Measurements from ENCODE around the gene IL31. TPM values are rescaled to one million over a fixed set of nuclear protein-coding genes. Genes with fewer than 3 reads are reported as not detected.

IL31 gene
- total and polyA plus RNA-seq, 8 donors = not detected

- Histone ChIP-seq H3K9me3 (no peaks in the 10 kb centered on the region), H3K4me3 (no peak overlapping the region), H3K27me3 (no peaks in the 10 kb centered on the region), H3K36me3 (no peaks in the 10 kb centered on the region), H3K4me1 (peaks cover 0 to 4% (median 0%) of the 10 kb centered on the region in 4 donors), H3K27ac (no peak overlapping the region)
- intact Hi-C loops (cut with DNase I; ENCODE audit: low total_unique reads) = no loop called here
- 85 to 88% (median 86%) methylated on average over 27 to 34 of the region's 34 CpGs for WGBS, 5 donors
- no peak for DNase-seq
- TF ChIP-seq CTCF (IDR thresholded peaks at IDR 0.05) = no peak
- no peak for TF ChIP-seq EP300 (IDR thresholded peaks at IDR 0.05)
- no peak for TF ChIP-seq POLR2AphosphoS5 (IDR thresholded peaks at IDR 0.05)
- no peak for TF ChIP-seq POLR2A (IDR thresholded peaks at IDR 0.05)
These were observed 15.8 kb upstream of the IL31 start for GRCh38 chr12:122189626-122190475.

DNA sequence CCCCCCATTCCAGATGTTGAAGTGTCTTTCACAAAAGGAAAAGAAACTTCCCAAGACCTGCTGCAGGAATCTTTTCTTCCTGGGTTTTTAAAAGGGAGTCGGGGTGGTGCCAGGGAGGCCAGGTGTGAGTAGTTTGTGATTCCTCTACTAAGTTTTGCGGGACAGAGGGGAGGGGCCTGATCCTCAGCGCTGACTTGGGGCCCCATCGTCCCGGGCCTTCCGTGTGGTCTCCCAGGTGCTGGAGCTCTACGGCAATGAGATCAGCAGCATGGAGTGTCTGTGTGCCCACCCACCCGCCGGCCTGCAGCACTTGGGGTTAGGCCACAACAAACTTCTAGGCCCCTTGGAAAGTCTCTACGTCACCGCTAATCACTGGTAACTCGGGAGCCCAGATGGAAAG, 13.4 kb upstream of the IL31 start:
- no peak for DNase-seq
- peaks cover 0 to 16% (median 11%) of the 10 kb centered on the region in 4 donors for H3K4me1 ChIP-seq
- 65 to 76% (median 72%) methylated on average over 9 to 12 of the region's 12 CpGs for WGBS, 5 donors

DNA sequence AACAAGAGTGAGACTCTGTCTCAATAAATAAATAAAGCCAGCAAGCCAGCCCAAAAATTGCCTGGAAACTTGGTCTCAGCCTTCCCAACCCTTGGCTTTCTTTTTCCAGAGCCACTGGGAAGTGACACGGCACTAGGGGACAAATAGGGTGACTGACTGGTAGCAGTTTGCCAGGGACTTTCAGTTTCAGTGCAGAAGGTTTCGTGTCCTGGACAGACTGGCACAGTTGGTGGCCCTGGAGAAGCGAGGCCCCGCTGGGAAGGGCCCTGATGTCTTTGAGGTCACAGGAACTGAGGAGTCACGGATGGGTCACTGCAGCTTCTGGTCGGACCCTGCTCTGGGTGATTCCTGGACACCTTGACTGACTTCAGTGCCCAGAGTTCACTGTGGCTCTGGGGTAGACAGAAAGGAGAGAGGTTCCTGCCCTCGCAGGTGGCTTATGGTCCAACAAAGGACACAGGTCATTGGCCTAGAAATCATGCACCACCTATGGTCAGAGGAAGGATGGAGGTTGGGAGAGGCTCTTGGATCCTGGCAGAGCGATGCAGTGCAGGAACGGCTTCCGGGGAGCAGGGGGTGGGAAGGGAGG, 11.6 kb upstream of the IL31 start:
- intact Hi-C loops (cut with DNase I; ENCODE audit: low total_unique reads) = no loop called here
- H3K4me1 ChIP-seq = peaks cover 0 to 14% (median 11%) of the 10 kb centered on the region in 4 donors
- DNase-seq = no peak

More for the DNA sequence above, 13.4 kb upstream of the IL31 start:
- Histone ChIP-seq H3K9me3 (no peaks in the 10 kb centered on the region), H3K27ac (no peak overlapping the region), H3K4me3 (no peak overlapping the region), H3K27me3 (peaks cover 0 to 12% (median 5%) of the 10 kb centered on the region in 3 donors), H3K36me3 (no peaks in the 10 kb centered on the region)
- no peak for TF ChIP-seq POLR2AphosphoS5 (IDR thresholded peaks at IDR 0.05)
- no peak for TF ChIP-seq EP300 (IDR thresholded peaks at IDR 0.05)
- no peak for TF ChIP-seq POLR2A (IDR thresholded peaks at IDR 0.05)
- no peak for TF ChIP-seq CTCF (IDR thresholded peaks at IDR 0.05)
- intact Hi-C loops (cut with DNase I; ENCODE audit: low total_unique reads) = no loop called here

GRCh38 chr12:122185079-122185478, 11.1 kb upstream of the IL31 start:
- H3K27ac ChIP-seq = no peak overlapping the region
- H3K4me1 ChIP-seq = peaks cover 0 to 13% (median 11%) of the 10 kb centered on the region in 4 donors
- WGBS, 5 donors = 87 to 94% (median 91%) methylated on average over 7 of the region's 7 CpGs
- DNase-seq = no peak
- no peaks in the 10 kb centered on the region for H3K9me3 ChIP-seq
- H3K4me3 ChIP-seq = no peak overlapping the region
- intact Hi-C loops (cut with DNase I; ENCODE audit: low total_unique reads) = no loop called here
- TF ChIP-seq EP300 (IDR thresholded peaks at IDR 0.05) = no peak
- TF ChIP-seq POLR2A (IDR thresholded peaks at IDR 0.05) = no peak
- no peak for TF ChIP-seq CTCF (IDR thresholded peaks at IDR 0.05)
- no peak for TF ChIP-seq POLR2AphosphoS5 (IDR thresholded peaks at IDR 0.05)
- H3K27me3 ChIP-seq = peaks cover 0 to 12% (median 5%) of the 10 kb centered on the region in 3 donors
- H3K36me3 ChIP-seq = no peaks in the 10 kb centered on the region

More for the DNA sequence above, 11.6 kb upstream of the IL31 start:
- Histone ChIP-seq H3K4me3 (no peak overlapping the region), H3K27ac (no peak overlapping the region), H3K27me3 (peaks cover 0 to 12% (median 5%) of the 10 kb centered on the region in 3 donors), H3K36me3 (no peaks in the 10 kb centered on the region), H3K9me3 (no peaks in the 10 kb centered on the region)
- WGBS, 5 donors = 81 to 90% (median 86%) methylated on average over 10 of the region's 10 CpGs
- TF ChIP-seq CTCF (IDR thresholded peaks at IDR 0.05) (no peak), POLR2AphosphoS5 (IDR thresholded peaks at IDR 0.05) (no peak)

Measured in stomach (tissue), 9 donors.